ENCODE results near the gene ITGA5. TPM values are rescaled to one million over a fixed set of nuclear protein-coding genes. Genes with fewer than 3 reads are reported as not detected.
A peak's percentile ranks its signal among the peaks of the same experiment; 100 is the strongest.

Gene ITGA5
- total RNA-seq, result 10 to 100 TPM in 4 of 8 experiments, 1 to 10 TPM in 2, under 1 TPM in 2; 0.22 to 64.3 (median 15.5) TPM

DNA sequence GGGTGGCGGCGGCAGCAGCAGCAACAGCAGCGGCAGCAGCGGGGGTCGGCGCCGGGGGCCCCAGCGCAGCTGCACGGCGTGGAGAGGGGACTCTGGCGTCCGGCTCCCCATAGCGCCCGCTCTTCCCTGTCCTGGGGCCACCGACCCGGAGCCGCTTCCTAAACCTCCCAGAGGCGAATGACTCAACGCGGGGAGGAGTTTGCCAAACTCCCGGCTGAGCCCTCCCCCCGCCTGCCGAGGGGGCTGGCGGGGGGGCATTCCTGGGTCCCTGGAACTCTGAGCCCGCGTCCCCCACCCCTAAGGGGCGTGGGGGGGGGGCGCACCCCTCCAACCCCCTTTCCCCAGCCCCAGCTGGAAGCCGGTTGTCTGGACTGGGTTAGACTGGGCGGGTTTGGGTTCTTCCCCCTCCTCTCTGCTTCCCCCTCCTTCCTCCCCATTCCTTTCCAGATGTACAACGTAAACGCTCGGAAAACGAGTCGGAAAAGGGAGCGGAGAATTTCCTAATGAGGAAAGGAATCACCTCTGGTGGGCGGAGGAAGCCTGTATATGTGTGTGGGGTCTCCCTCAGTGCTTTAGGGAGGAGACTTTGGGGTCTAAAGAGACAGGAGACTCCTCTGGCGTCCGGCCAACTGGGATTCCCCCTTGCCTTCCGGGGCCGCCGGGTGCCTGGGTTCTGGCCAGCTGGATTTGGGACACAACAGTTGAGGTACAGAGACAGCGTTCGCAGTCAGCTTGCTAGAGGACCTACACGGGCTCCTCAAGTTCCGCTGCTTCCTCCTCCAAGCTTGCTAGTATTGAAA, at the start of gene ITGA5:
Gene ITGA5 (minus strand): TSS at position 179 of the 800 bp plus-strand sequence. CDS start 68 bp downstream, at position 111.
- ATAC-seq (replicated peaks in 6 of 8), result peak; percentile 17 to 81 (median 52)
- Histone ChIP-seq H3K4me1 (replicated peaks in 1 of 2) (peaks cover 3 to 10% of the 10 kb centered on the region in 2 donors), H3K27ac (no peak within 1 kb of the TSS), H3K4me3 (peak within 1 kb of the TSS; percentile 17 to 37 (median 22))
- in situ Hi-C loops (cut with MboI; ENCODE audit: low pct_unique_long_range_greater_than_20kb in 2 of 9, low sequenced_read_pairs in 9 of 9, unreplicated experiment in 9 of 9), result no loop called here
- 0 to 80% (median 33%) methylated on average over 1 to 15 of the region's 46 CpGs; no CpG with 5 or more reads in 4 of the 10 experiments for whole genome bisulfite sequencing, 10 experiments

DNA sequence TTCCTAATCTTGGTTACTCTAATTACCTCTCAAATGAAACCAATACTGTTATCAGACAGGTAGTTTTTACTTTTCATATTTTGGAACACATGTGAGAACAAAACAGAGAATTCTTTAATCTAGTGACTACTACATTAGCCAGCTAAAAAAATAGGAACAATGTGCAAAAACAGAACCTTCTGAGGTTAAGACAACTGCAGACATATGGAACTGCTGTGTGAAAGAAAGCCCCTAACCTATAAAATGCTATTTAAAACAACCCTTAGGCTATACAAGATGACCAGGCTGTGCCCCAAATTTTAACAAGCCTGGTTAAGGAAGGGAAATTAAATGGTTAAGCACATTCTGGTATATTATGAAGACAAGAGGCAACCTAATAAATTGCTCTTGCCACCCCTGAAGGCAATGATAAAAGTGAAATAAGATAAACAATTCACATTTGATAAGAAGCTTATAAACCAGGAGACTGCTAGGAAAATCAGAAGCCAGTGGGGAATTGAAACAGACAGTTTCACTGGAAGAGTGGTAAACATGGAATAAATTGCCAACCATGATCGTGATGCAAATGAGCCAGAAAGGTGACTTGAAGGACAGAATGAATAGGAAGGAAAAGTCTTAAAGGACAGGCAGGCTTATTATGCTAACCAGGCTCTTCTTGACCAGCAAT, 46.9 kb upstream of the ITGA5 start:
- in situ Hi-C loops (cut with MboI; ENCODE audit: low pct_unique_long_range_greater_than_20kb in 2 of 9, low sequenced_read_pairs in 9 of 9, unreplicated experiment in 9 of 9), result no loop called here
- Histone ChIP-seq H3K4me1 (replicated peaks in 1 of 2) (no peaks in the 10 kb centered on the region), H3K4me3 (no peak overlapping the region), H3K27ac (no peak overlapping the region)
- ATAC-seq (replicated peaks in 6 of 8), result no peak
- WGBS, 10 experiments, result 0 to 86% (median 44%) methylated on average over 1 of the region's 1 CpG; no CpG with 5 or more reads in 3 of the 10 experiments

DNA sequence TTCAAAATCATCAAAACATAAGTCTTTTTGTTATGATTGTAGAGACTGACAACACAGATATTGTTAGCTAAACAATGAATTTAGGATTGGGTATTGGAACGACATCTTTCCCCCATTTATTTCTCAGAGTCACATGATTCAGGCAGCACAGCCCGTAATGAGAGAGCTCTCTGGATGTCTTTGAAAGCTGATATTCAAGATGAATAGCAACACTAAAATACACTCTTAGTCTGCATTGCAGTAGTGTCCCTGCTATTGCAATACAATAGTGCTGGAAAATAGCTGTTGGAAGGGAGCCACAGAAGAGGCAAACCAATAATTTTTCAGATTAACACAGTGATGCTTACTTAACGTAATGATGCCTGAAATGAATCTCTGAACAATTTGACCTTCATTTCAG, 44.4 kb upstream of the ITGA5 start:
- in situ Hi-C loops (cut with MboI; ENCODE audit: low pct_unique_long_range_greater_than_20kb in 2 of 9, low sequenced_read_pairs in 9 of 9, unreplicated experiment in 9 of 9), result no loop called here
- no peak overlapping the region for H3K4me3 ChIP-seq
- H3K27ac ChIP-seq, result no peak overlapping the region
- 0 to 48% (median 35%) methylated on average over 2 to 3 of the region's 3 CpGs; no CpG with 5 or more reads in 2 of the 10 experiments for WGBS, 10 experiments
- H3K4me1 ChIP-seq (replicated peaks in 1 of 2), result no peaks in the 10 kb centered on the region
- ATAC-seq (replicated peaks in 6 of 8), result peak in 5 of 8 experiments; percentile 42 to 89 (median 71)

GRCh38 chr12:54463034-54463433, 44.0 kb upstream of the ITGA5 start:
- in situ Hi-C loops (cut with MboI; ENCODE audit: low pct_unique_long_range_greater_than_20kb in 2 of 9, low sequenced_read_pairs in 9 of 9, unreplicated experiment in 9 of 9), result no loop called here
- peak in 2 of 8 experiments; percentile 59 to 80 for ATAC-seq (replicated peaks in 6 of 8)
- Histone ChIP-seq H3K4me3 (no peak overlapping the region), H3K27ac (no peak overlapping the region), H3K4me1 (replicated peaks in 1 of 2) (no peaks in the 10 kb centered on the region)
- WGBS, 10 experiments, result 0 to 94% (median 36%) methylated on average over 1 to 2 of the region's 2 CpGs; no CpG with 5 or more reads in 1 of the 10 experiments

DNA sequence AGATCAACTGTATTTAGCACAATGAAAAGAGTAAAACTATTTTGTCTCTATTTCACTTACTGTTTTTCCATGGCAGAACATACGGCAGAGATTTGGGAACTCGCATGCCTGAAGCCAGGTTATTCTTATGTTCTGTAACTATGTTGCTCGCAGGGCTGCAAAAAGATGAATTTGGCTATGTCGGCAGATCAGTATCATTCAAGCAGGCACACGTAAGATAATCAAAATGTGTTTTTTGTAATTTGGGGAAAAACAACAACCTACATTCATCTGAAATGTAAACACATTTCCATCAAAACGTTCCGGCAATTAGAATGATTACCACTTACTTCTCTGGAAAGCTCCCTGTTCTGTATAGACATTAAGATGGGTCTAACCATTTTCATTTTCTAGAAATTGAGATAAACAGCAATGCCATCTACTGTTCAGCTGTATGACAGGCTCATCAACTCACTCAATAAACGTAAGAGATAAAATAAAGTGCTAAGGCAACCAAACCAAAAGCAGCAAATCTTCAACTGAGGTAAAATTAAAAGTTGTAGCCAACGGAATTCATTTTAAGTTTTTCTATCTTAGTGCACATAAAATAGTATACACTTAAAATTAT, 41.4 kb upstream of the ITGA5 start:
- H3K4me3 ChIP-seq, result no peak overlapping the region
- H3K27ac ChIP-seq, result no peak overlapping the region
- 57 to 85% (median 73%) methylated on average over 3 to 9 of the region's 9 CpGs for WGBS, 10 experiments
- in situ Hi-C loops (cut with MboI; ENCODE audit: low pct_unique_long_range_greater_than_20kb in 2 of 9, low sequenced_read_pairs in 9 of 9, unreplicated experiment in 9 of 9), result no loop called here
- H3K4me1 ChIP-seq (replicated peaks in 1 of 2), result no peaks in the 10 kb centered on the region
- no peak for ATAC-seq (replicated peaks in 6 of 8)

- Histone ChIP-seq H3K27ac (no peak overlapping the region), H3K4me3 (no peak overlapping the region), H3K4me1 (replicated peaks in 1 of 2) (no peaks in the 10 kb centered on the region)
- WGBS, 10 experiments, result 10 to 70% (median 49%) methylated on average over 1 to 2 of the region's 3 CpGs
- in situ Hi-C loops (cut with MboI; ENCODE audit: low pct_unique_long_range_greater_than_20kb in 2 of 9, low sequenced_read_pairs in 9 of 9, unreplicated experiment in 9 of 9), result no loop called here
- no peak for ATAC-seq (replicated peaks in 6 of 8)
Measured at GRCh38 chr12:54459355-54459754, 40.3 kb upstream of the ITGA5 start.

DNA sequence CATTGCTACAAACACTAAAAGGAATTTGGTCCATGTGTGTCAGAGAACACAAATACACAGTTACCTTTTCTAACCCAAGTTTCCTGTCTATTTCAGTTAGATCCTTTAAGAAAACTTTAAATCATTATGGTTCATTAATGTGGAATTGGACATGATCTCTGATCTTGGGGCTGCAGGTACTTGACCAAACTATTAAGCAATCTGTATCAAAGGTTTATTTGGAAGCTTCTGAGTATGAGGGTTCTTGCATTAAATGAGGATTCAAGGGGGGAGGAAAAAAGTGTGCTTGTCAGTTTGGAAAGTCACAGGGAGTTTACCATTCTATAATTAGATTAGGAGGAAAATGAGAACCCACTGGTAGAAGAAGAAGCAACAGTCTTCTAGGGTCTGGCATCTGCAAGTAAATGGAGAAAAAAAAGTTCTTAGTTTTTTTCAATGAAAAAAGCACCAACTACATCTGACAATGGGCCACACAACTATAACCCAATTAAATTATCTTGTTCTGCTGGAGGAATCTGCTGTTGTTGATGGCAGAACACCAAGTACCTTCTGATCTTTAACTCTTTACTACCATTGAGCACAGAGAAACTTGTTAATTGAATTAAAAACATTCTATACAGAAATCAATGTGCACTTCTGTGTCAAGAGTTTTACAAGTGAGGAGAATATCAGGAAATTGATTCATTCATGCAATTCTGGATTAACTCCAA, 36.8 kb upstream of the ITGA5 start:
- Histone ChIP-seq H3K4me3 (no peak overlapping the region), H3K27ac (no peak overlapping the region), H3K4me1 (replicated peaks in 1 of 2) (no peaks in the 10 kb centered on the region)
- in situ Hi-C loops (cut with MboI; ENCODE audit: low pct_unique_long_range_greater_than_20kb in 2 of 9, low sequenced_read_pairs in 9 of 9, unreplicated experiment in 9 of 9), result no loop called here
- no peak for ATAC-seq (replicated peaks in 6 of 8)

DNA sequence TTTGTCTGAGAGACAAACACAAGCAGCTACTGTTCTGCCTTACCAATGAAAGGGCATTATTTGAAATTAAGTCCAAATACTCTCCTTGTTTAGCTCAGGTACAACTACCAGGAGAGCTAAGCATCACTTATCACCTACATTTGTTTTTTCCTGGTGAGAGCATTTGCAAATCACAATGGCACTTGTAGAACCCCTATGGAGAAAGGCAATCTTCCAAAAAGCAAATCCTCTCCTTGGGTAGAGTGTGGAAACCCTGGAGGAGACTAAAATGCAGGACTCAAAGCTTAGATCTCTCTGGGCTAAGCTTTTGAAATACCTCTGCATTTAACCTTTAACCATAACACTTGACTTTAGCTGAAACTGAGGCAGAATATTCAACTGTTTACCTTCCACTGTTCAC, 33.6 kb upstream of the ITGA5 start:
- no peak overlapping the region for H3K4me3 ChIP-seq
- in situ Hi-C loops (cut with MboI; ENCODE audit: low pct_unique_long_range_greater_than_20kb in 2 of 9, low sequenced_read_pairs in 9 of 9, unreplicated experiment in 9 of 9), result no loop called here

GRCh38 chr12:54448344-54448743, 29.3 kb upstream of the ITGA5 start:
- WGBS, 10 experiments, result 33 to 100% (median 67%) methylated on average over 1 to 3 of the region's 4 CpGs; no CpG with 5 or more reads in 4 of the 10 experiments
- no peak for ATAC-seq (replicated peaks in 6 of 8)
- in situ Hi-C loops (cut with MboI; ENCODE audit: low pct_unique_long_range_greater_than_20kb in 2 of 9, low sequenced_read_pairs in 9 of 9, unreplicated experiment in 9 of 9), result loop anchor here in 1 of 9 experiments (10.0 kb wide), 1 partner anchor 54 kb away; no protein-coding TSS in a partner anchor
- Histone ChIP-seq H3K4me1 (replicated peaks in 1 of 2) (no peaks in the 10 kb centered on the region), H3K27ac (no peak overlapping the region), H3K4me3 (no peak overlapping the region)

More for the DNA sequence above, 33.6 kb upstream of the ITGA5 start:
- no peak overlapping the region for H3K27ac ChIP-seq
- ATAC-seq (replicated peaks in 6 of 8), result no peak
- H3K4me1 ChIP-seq (replicated peaks in 1 of 2), result no peaks in the 10 kb centered on the region

DNA sequence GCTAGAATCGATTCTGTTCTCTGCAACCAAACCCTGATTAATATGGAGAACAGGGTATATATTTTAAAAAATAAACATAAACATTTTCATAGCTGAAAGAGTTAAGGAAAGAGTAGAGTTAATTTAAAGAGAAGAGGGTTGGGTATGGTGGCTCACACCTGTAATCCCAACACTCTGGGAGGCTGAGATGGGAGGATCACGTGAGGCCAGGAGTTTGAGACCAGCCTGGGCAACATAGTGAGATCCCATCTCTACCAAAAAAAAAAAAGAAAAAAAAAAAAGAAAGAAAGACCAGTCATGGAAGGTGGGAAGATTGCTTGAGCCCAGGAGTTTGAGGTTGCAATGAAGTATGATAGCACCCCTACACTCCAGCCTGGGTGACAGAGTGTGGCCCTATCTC, 28.9 kb upstream of the ITGA5 start:
- no peak overlapping the region for H3K4me3 ChIP-seq

GRCh38 chr12:54444206-54444605, 25.1 kb upstream of the ITGA5 start:
- Histone ChIP-seq H3K27ac (no peak overlapping the region), H3K4me1 (replicated peaks in 1 of 2) (peaks cover 0 to 4% of the 10 kb centered on the region in 2 donors), H3K4me3 (no peak overlapping the region)
- in situ Hi-C loops (cut with MboI; ENCODE audit: low pct_unique_long_range_greater_than_20kb in 2 of 9, low sequenced_read_pairs in 9 of 9, unreplicated experiment in 9 of 9), result loop anchor here in 1 of 9 experiments (10.0 kb wide), 1 partner anchor 49 kb away; no protein-coding TSS in a partner anchor
- no peak for ATAC-seq (replicated peaks in 6 of 8)

More for the DNA sequence above, 28.9 kb upstream of the ITGA5 start:
- Histone ChIP-seq H3K27ac (no peak overlapping the region), H3K4me1 (replicated peaks in 1 of 2) (no peaks in the 10 kb centered on the region)
- in situ Hi-C loops (cut with MboI; ENCODE audit: low pct_unique_long_range_greater_than_20kb in 2 of 9, low sequenced_read_pairs in 9 of 9, unreplicated experiment in 9 of 9), result loop anchor here in 1 of 9 experiments (10.0 kb wide), 1 partner anchor 53 kb away; no protein-coding TSS in a partner anchor
- no peak for ATAC-seq (replicated peaks in 6 of 8)
- WGBS, 10 experiments, result 22 to 73% (median 46%) methylated on average over 1 to 2 of the region's 2 CpGs; no CpG with 5 or more reads in 4 of the 10 experiments

- Histone ChIP-seq H3K27ac (no peak overlapping the region), H3K4me1 (replicated peaks in 1 of 2) (peaks cover 0 to 4% of the 10 kb centered on the region in 2 donors), H3K4me3 (no peak overlapping the region)
- no peak for ATAC-seq (replicated peaks in 6 of 8)
- in situ Hi-C loops (cut with MboI; ENCODE audit: low pct_unique_long_range_greater_than_20kb in 2 of 9, low sequenced_read_pairs in 9 of 9, unreplicated experiment in 9 of 9), result loop anchor here in 1 of 9 experiments (10.0 kb wide), 1 partner anchor 49 kb away; no protein-coding TSS in a partner anchor
- 72 to 100% (median 90%) methylated on average over 1 to 4 of the region's 4 CpGs; no CpG with 5 or more reads in 4 of the 10 experiments for WGBS, 10 experiments
Measured at GRCh38 chr12:54443446-54443845, 24.4 kb upstream of the ITGA5 start.

Data from motor neuron (in vitro differentiated cells).